M059J (cell line): ENCODE results near the gene PAK4. TPM values are rescaled to one million over a fixed set of nuclear protein-coding genes. Genes with fewer than 3 reads are reported as not detected.
"Not testable (repeated sequence)": the region's sequence is repeated elsewhere in the genome, so short reads cannot be mapped to it uniquely, and the experiment has no call there.

Source experiments
- DNase-seq: peaks from one replicate; pipeline ENCODE4 v3.0.0-alpha.2; 2012; ENCODE audit warnings: low read depth
- total RNA-seq: library from RNA; depleted of rRNA; stranded (reverse); fragments of >200 nt; shearing (Covaris generic); gene quantifications from 2 replicates; pipeline ENCODE4 v1.2.3, GENCODE V29; 2014; rRNA removed

The PAK4 gene
- total RNA-seq, 1 experiment from 2014 or later, result 10.9 TPM

DNA sequence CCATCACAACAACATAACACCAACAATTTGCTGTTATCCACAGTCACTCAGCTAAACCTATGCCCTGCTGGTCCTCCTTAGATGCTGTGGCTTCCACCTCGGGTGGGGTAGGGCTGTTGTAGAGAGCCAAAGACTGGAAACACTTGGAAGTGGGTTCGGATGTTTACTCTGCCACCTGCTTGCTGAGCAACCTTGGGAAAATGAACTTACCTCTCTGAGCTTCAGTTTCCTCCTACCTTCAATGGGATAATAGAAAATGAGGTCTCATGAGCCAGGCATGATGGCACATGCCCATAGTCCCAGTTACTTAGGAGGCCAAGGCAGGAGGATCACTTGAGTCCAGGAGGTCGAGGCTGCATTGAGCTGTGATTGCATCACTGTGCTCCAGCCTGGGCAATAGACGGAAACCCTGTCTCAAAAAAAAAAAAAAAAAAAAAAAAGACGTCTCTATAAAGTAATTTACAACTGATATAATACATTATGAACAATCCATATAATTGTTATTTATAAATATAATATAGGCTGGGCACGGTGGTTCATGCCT, 81.8 kb downstream of the PAK4 start:
- no peak for DNase-seq

- DNase-seq, result no peak
These were observed 82.7 kb downstream of the PAK4 start for GRCh38 chr19:39208175-39208795.

- DNase-seq, result no peak
These were observed 83.6 kb downstream of the PAK4 start for GRCh38 chr19:39209196-39209595.

DNA sequence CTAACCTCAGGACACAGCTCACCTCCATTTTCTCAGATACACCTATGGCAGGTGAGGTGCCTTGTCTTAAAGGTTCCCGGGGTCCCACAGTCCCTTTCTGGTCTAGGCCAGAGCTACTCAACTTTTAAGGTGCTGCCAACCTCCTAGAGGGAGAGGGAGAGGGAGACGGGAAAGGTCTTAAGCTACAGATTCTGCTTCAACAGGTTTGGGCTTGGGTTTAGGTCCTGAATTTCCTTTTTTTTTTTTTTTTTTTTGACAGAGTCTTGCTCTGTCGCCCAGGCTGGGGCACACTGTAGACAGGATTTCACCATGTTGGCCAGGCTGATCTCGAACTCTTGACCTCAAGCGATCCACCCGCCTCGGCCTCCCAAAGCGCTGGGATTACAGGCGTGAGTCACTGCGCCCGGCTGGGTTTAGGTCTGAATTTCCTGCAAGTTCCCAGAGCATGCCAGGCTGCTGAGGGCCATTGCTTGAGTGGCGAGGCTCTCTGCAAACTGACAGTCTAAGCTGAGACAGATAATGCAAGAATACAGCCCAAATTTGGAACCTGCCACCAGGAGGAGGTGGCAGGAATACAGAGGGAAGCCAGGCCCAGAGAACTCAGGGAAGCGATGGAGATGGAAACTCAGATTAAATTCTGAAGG, 86.3 kb downstream of the PAK4 start:
- DNase-seq, result peak; percentile 43

GRCh38 chr19:39212375-39212742, 86.8 kb downstream of the PAK4 start:
- no peak for DNase-seq

DNA sequence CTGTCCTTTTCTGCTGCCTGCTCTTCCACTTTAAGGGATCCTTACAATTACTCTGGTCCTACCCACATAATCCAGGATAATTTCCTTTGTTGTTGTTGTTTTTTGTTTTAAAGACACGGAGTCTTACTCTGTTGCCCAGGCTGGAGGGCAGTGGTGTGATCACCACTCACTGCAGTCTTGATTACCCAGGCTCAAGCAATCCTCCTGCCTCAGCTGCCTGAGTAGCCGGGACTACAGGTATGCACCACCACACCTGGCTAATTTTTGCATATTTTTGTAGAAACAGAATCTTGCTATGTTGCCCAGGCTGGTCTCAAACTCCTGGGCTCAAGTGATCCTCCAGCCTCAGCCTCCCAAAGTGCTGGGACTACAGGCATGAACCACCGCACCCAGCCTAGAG, 89.7 kb downstream of the PAK4 start:
- not testable (repeated sequence) for DNase-seq

- DNase-seq, result no peak
These were observed 91.5 kb downstream of the PAK4 start for GRCh38 chr19:39217094-39217493.

DNA sequence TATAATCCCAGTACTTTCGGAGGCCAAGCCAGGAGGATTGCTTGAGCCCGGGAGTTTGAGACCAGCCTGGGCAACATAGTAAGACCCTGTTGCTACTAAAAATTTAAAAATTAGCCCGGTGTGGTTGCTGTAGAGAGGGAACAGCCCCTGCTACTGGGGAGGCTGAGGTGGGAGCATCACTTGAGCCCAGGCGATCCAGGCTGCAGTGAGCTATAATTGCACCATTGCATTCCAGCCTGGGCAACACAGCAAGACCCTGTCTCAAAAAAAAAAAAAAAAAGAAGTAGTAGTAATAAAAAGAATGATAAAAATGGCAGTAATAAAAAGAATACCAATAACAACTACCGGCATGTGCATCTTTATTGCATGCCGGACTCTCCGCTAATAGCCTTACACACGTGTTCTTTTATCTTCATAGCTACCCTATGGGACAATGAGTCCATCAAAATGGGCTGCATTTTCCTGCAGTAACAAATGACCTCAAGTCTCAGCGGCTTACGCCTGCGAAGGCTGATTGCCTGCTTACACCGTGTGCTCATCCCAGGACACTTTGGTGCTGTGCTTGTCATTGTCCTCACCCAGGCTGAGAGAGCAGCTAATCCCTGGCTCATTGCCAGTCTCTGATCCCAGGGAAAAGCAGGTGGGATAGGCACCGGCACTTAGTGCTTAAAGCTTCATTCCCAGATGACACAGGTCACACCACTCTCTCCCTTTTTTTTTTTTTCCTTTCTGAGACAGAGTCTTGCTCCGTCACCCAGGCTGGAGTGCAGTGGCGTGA, 92.8 kb downstream of the PAK4 start:
- no peak for DNase-seq

DNA sequence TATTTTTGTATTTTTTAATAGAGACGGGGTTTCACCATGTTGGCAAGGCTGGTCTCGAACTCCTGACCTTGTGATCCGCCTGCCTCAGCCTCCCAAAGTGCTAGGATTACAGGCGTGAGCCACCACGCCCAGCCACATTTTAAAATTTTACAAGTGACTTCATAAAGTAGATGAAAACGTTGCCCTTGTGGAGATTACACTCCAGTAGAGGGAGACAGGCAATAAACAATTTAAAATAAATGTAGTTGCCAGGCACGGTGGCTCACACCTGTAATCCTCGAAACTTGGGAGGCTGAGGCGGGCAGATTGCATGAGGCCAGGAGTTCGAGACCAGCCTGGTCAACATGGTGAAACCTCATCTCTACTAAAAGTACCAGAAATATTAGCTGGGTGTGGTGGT, 93.5 kb downstream of the PAK4 start:
- not testable (repeated sequence) for DNase-seq

- DNase-seq, result peak; percentile 28
These were observed 98.2 kb downstream of the PAK4 start for GRCh38 chr19:39223703-39224279.

DNA sequence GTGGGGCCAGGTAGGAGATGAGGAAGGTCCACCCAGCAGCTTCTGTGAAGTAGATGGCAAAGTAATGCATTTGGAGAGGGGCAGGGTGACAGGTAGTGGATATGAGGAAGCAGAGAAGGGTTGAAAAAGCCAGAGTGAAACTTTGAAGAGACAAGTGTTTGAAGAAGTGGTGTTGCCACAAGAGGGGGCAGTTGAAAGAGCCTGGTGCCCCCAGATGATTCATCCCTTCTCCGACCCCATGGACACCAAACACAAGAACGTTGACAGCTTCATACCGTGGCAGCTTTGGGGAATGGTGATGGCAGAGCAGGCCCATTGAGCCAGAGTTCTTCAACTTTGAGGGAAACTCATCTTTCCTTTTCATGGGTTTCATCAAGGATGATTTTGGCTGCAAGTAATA, 99.3 kb downstream of the PAK4 start:
- no peak for DNase-seq

Other genes with a start within 250 kb of the PAK4 start
- 0.57 and 1.0 TPM in 2 replicates for gene RINL, start 247.5 kb upstream of the PAK4 start, total RNA-seq
- gene SIRT2, start 226.2 kb upstream of the PAK4 start, total RNA-seq, result 63.3 and 77.1 TPM in 2 replicates
- 16.5 and 27.5 TPM in 2 replicates for gene NFKBIB, start 225.8 kb upstream of the PAK4 start, total RNA-seq
- not detected in 2 replicates for gene CCER2, start 213.6 kb upstream of the PAK4 start, total RNA-seq
- 15.4 and 20.2 TPM in 2 replicates for gene SARS2, start 195.0 kb upstream of the PAK4 start, total RNA-seq
- 57.5 and 76.6 TPM in 2 replicates for gene MRPS12, start 194.8 kb upstream of the PAK4 start, total RNA-seq
- gene FBXO17, start 150.0 kb upstream of the PAK4 start, total RNA-seq, result 10.8 and 15.3 TPM in 2 replicates
- 6.7 and 10.6 TPM in 2 replicates for gene FBXO27, start 93.2 kb upstream of the PAK4 start, total RNA-seq
- gene ACP7, start 41.4 kb upstream of the PAK4 start, total RNA-seq, result 0.89 and 1.7 TPM in 2 replicates
- not detected in 2 replicates for gene NCCRP1, start 71.2 kb downstream of the PAK4 start, total RNA-seq
- gene SYCN, start 78.5 kb downstream of the PAK4 start, total RNA-seq, result not detected in 2 replicates
- not detected in 2 replicates for gene IFNL3, start 119.2 kb downstream of the PAK4 start, total RNA-seq
- gene IFNL4, start 123.1 kb downstream of the PAK4 start, total RNA-seq, result not detected in 2 replicates
- gene IFNL2, start 142.6 kb downstream of the PAK4 start, total RNA-seq, result not detected in 2 replicates
- 1.3 TPM in 1 of 2 replicates, not detected in the other for gene IFNL1, start 170.6 kb downstream of the PAK4 start, total RNA-seq
- gene LRFN1, start 195.1 kb downstream of the PAK4 start, total RNA-seq, result 0.12 TPM in 1 of 2 replicates, not detected in the other
- gene GMFG, start 210.3 kb downstream of the PAK4 start, total RNA-seq, result 0.54 and 3.2 TPM in 2 replicates
- 45.0 and 96.3 TPM in 2 replicates for gene SAMD4B, start 216.6 kb downstream of the PAK4 start, total RNA-seq